ENCODE results near the gene CEMIP2. TPM values are rescaled to one million over a fixed set of nuclear protein-coding genes. Genes with fewer than 3 reads are reported as not detected.

CEMIP2 gene
- total and polyA plus RNA-seq, 8 donors: 12.4 to 218 (median 59.8) TPM

DNA sequence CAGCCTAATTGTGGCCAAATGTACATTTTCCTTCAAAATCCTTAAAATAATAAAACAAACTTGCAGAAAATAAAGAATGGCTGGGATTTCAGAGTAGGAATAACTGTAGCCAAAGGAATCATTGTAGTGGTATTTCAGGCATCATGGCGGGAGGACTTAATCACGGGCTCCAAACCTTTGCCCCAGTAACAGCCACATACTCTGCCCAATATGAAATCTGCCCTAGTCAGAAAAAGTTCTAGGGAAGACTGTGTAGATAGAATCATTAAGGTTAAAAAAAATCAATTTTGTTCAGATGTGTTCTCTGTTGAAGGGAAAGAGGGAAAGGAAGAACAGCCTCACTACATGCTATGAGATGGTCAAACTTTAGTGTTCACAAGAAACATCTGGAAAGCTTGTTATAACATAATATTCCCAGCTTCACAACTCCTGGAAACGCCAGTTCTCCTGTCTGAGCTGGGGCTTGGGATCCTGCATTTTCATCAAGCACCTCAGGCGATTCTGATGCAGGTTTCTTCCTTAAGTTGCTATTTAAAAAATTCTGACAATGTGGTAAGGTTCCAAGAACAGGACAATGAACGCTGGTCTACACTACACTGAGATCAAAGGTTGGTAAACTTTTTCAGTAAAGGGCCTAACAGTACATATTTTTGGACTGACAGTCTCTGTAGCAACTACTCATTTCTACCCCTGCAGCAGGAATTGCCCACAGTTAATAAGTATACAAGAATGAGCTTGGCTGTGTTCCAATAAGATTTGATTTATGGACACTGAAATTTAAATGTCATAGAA, 87.9 kb downstream of the CEMIP2 start:
- H3K27ac ChIP-seq: no peak overlapping the region
- intact Hi-C loops (cut with DNase I; ENCODE audit: low total_unique reads): no loop called here
- WGBS, 5 donors: 49 to 67% (median 56%) methylated on average over 5 of the region's 5 CpGs

GRCh38 chr9:71678999-71679398, 89.3 kb downstream of the CEMIP2 start:
- Histone ChIP-seq H3K27me3 (no peaks in the 10 kb centered on the region), H3K36me3 (peaks cover 0 to 20% (median 9%) of the 10 kb centered on the region in 4 donors), H3K4me3 (no peak overlapping the region), H3K9me3 (no peaks in the 10 kb centered on the region), H3K27ac (peak overlapping the region in 2 of 5 donors; percentile 39 to 65), H3K4me1 (peaks cover 0 to 65% (median 17%) of the 10 kb centered on the region in 4 donors)
- intact Hi-C loops (cut with DNase I; ENCODE audit: low total_unique reads): no loop called here
- 33 to 51% (median 48%) methylated on average over 3 of the region's 3 CpGs for WGBS, 5 donors
- TF ChIP-seq POLR2A (IDR thresholded peaks at IDR 0.05) (no peak), EP300 (IDR thresholded peaks at IDR 0.05) (no peak), CTCF (IDR thresholded peaks at IDR 0.05) (no peak), POLR2AphosphoS5 (IDR thresholded peaks at IDR 0.05) (no peak)
- no peak for DNase-seq

More for the DNA sequence above, 87.9 kb downstream of the CEMIP2 start:
- H3K27me3 ChIP-seq: no peaks in the 10 kb centered on the region
- H3K9me3 ChIP-seq: no peaks in the 10 kb centered on the region
- peaks cover 5 to 30% (median 20%) of the 10 kb centered on the region in 4 donors for H3K36me3 ChIP-seq
- DNase-seq: no peak
- no peak overlapping the region for H3K4me3 ChIP-seq
- peaks cover 0 to 72% (median 22%) of the 10 kb centered on the region in 4 donors for H3K4me1 ChIP-seq
- TF ChIP-seq POLR2A (IDR thresholded peaks at IDR 0.05) (no peak), EP300 (IDR thresholded peaks at IDR 0.05) (no peak), POLR2AphosphoS5 (IDR thresholded peaks at IDR 0.05) (no peak), CTCF (IDR thresholded peaks at IDR 0.05) (no peak)

GRCh38 chr9:71677209-71677608, 91.1 kb downstream of the CEMIP2 start:
- Histone ChIP-seq H3K4me3 (no peak overlapping the region), H3K27me3 (no peaks in the 10 kb centered on the region), H3K36me3 (peaks cover 0 to 6% (median 0%) of the 10 kb centered on the region in 4 donors), H3K27ac (peak overlapping the region in 3 of 5 donors; percentile 27 to 65 (median 39)), H3K9me3 (no peaks in the 10 kb centered on the region), H3K4me1 (peaks cover 0 to 51% (median 16%) of the 10 kb centered on the region in 4 donors)
- no peak for DNase-seq
- TF ChIP-seq POLR2A (IDR thresholded peaks at IDR 0.05): no peak
- TF ChIP-seq EP300 (IDR thresholded peaks at IDR 0.05): no peak
- no peak for TF ChIP-seq POLR2AphosphoS5 (IDR thresholded peaks at IDR 0.05)
- TF ChIP-seq CTCF (IDR thresholded peaks at IDR 0.05): no peak
- intact Hi-C loops (cut with DNase I; ENCODE audit: low total_unique reads): no loop called here
- 95 to 100% (median 96%) methylated on average over 1 of the region's 1 CpG for WGBS, 5 donors

DNA sequence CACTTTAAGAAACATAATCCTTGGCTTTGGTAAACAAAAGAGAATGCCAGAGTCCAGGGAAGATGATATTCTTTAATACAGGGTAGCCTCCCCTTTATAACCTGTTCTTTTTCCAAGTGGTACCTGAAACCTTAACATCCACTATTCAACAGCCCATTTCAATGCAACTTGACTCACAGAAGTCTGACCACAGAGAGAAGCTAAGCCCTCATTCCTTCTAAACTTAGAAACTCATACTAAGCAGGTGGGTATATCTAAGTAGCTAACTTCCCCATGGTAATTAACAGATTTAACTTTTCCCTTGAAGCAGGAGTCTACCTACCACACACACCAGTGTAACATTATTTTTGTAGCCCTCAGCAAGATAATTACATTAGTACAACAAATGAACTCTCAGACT, 91.9 kb downstream of the CEMIP2 start:
- TF ChIP-seq POLR2A (IDR thresholded peaks at IDR 0.05) (no peak), POLR2AphosphoS5 (IDR thresholded peaks at IDR 0.05) (no peak), CTCF (IDR thresholded peaks at IDR 0.05) (no peak), EP300 (IDR thresholded peaks at IDR 0.05) (no peak)
- Histone ChIP-seq H3K9me3 (no peaks in the 10 kb centered on the region), H3K27me3 (no peaks in the 10 kb centered on the region), H3K4me1 (peaks cover 0 to 43% (median 10%) of the 10 kb centered on the region in 4 donors), H3K36me3 (no peaks in the 10 kb centered on the region), H3K4me3 (no peak overlapping the region), H3K27ac (no peak overlapping the region)
- no peak for DNase-seq
- intact Hi-C loops (cut with DNase I; ENCODE audit: low total_unique reads): no loop called here
